ENCODE data around the gene ETS2.

The ETS2 gene

GRCh38 chr21:38780879-38781278 lies 24.9 kb upstream of the ETS2 start:
- DNase-seq, result no peak

- no peak for DNase-seq
Observed at GRCh38 chr21:38784458-38785266, 21.1 kb upstream of the ETS2 start.

- no peak for DNase-seq
Observed at GRCh38 chr21:38785483-38785882, 20.2 kb upstream of the ETS2 start.

GRCh38 chr21:38787016-38787415 lies 18.7 kb upstream of the ETS2 start:
- no peak for DNase-seq

GRCh38 chr21:38787461-38788274 lies 18.1 kb upstream of the ETS2 start:
- DNase-seq, result no peak

GRCh38 chr21:38788275-38788905 lies 17.3 kb upstream of the ETS2 start:
- no peak for DNase-seq

- DNase-seq, result no peak
Observed at GRCh38 chr21:38789275-38789674, 16.5 kb upstream of the ETS2 start.

- DNase-seq, result no peak
Observed at GRCh38 chr21:38790059-38790458, 15.7 kb upstream of the ETS2 start.

- no peak for DNase-seq
Observed at GRCh38 chr21:38790961-38791360, 14.8 kb upstream of the ETS2 start.

GRCh38 chr21:38792676-38793459 lies 12.9 kb upstream of the ETS2 start:
- no peak for DNase-seq

- no peak for DNase-seq
Observed at GRCh38 chr21:38793926-38794713, 11.6 kb upstream of the ETS2 start.

- DNase-seq, result no peak
Observed at GRCh38 chr21:38794978-38795377, 10.8 kb upstream of the ETS2 start.

- no peak for DNase-seq
Observed at GRCh38 chr21:38795475-38795874, 10.3 kb upstream of the ETS2 start.

- no peak for DNase-seq
Observed at GRCh38 chr21:38796424-38796823, 9.3 kb upstream of the ETS2 start.

- DNase-seq, result no peak
Observed at GRCh38 chr21:38797470-38797869, 8.3 kb upstream of the ETS2 start.

- no peak for DNase-seq
Observed at GRCh38 chr21:38798081-38798480, 7.6 kb upstream of the ETS2 start.

- DNase-seq, result peak in 1 of 2 donors; percentile 32
Observed at GRCh38 chr21:38798481-38798882, 7.2 kb upstream of the ETS2 start.

GRCh38 chr21:38800046-38800758 lies 5.5 kb upstream of the ETS2 start:
- DNase-seq, result no peak

- DNase-seq, result no peak
Observed at GRCh38 chr21:38800924-38801744, 4.6 kb upstream of the ETS2 start.
